Testis (tissue), 3 donors: Measurements from ENCODE around the gene CDK10. TPM values are rescaled to one million over a fixed set of nuclear protein-coding genes. Genes with fewer than 3 reads are reported as not detected.
A peak's percentile ranks its signal among the peaks of the same experiment; 100 is the strongest.
"Not testable (repeated sequence)": the region's sequence is repeated elsewhere in the genome, so short reads cannot be mapped to it uniquely, and the experiment has no call there.

Experiments used
- DNase-seq: peaks from one replicate; pipeline ENCODE4 v3.0.0-alpha.2; 2019
- H3K27ac ChIP-seq, 2 donors: fragments of 200-600 bp; sonication (generic); one replicate each; pipeline ENCODE4 v1.5.1; 2019
- H3K27me3 ChIP-seq: fragments of 200-600 bp; sonication (generic); one replicate; pipeline ENCODE4 v1.5.1; 2019
- H3K36me3 ChIP-seq: fragments of 200-600 bp; sonication (generic); one replicate; pipeline ENCODE4 v1.5.1; 2017; ENCODE audit warnings: low read depth; ENCODE audit errors: missing control alignments
- H3K4me1 ChIP-seq: fragments of 200-600 bp; sonication (generic); one replicate; pipeline ENCODE4 v1.5.1; 2019
- H3K4me3 ChIP-seq, 2 donors: fragments of 200-600 bp; sonication (generic); one replicate each; pipeline ENCODE4 v1.5.1; 2017 to 2019
- H3K9me3 ChIP-seq: fragments of 200-600 bp; sonication (generic); one replicate; pipeline ENCODE4 v1.5.1; 2017
- CTCF ChIP-seq, 3 experiments: fragments of 450-650 bp in 2 of 3; fragments of 200-600 bp in 1 of 3; sonication (generic) in 1 of 3; IDR thresholded peaks; one replicate each; pipeline ENCODE4 v1.5.1; 2016 to 2019; ENCODE audit warnings: antibody characterized with exemption in 3 of 3, mild to moderate bottlenecking in 2 of 3, moderate library complexity in 1 of 3
- POLR2A ChIP-seq: fragments of 450-650 bp; IDR thresholded peaks from one replicate; pipeline ENCODE4 v1.6.1; 2017; ENCODE audit warnings: antibody characterized with exemption, mild to moderate bottlenecking, moderate library complexity
- WGBS, 2 donors: methylation state at CpG; one replicate each; pipeline ENCODE4 v1.1.5; 2018; 5-methylcytosine and 5-hydroxymethylcytosine counted together
- intact Hi-C: fragments of 100-400 bp; cut with DNase I; formaldehyde crosslinking; loops from one replicate; pipeline ENCODE4 v1.15.1; 2023; ENCODE audit warnings: low total_unique reads
- polyA plus RNA-seq: library from polyadenylated mRNA; stranded (reverse); fragments of 350-450 nt; fragmentation: Illumina TruSeq; extraction: RNeasy Lipid Tissue Mini Kit (QIAGEN cat#74804); gene quantifications from one replicate; pipeline ENCODE4 v1.2.3, GENCODE V29; 2014; ENCODE audit warnings: low read depth, low replicate concordance; ENCODE audit not compliant: insufficient read depth
- total RNA-seq, 2 donors: library from RNA; depleted of rRNA; stranded (reverse); fragments of >200 nt; gene quantifications; one replicate each; pipeline ENCODE4 v1.2.3, GENCODE V29; 2016

Gene CDK10
- total and polyA plus RNA-seq, 3 donors from 2014 or later, result 68.0 to 88.3 (median 77.1) TPM

DNA sequence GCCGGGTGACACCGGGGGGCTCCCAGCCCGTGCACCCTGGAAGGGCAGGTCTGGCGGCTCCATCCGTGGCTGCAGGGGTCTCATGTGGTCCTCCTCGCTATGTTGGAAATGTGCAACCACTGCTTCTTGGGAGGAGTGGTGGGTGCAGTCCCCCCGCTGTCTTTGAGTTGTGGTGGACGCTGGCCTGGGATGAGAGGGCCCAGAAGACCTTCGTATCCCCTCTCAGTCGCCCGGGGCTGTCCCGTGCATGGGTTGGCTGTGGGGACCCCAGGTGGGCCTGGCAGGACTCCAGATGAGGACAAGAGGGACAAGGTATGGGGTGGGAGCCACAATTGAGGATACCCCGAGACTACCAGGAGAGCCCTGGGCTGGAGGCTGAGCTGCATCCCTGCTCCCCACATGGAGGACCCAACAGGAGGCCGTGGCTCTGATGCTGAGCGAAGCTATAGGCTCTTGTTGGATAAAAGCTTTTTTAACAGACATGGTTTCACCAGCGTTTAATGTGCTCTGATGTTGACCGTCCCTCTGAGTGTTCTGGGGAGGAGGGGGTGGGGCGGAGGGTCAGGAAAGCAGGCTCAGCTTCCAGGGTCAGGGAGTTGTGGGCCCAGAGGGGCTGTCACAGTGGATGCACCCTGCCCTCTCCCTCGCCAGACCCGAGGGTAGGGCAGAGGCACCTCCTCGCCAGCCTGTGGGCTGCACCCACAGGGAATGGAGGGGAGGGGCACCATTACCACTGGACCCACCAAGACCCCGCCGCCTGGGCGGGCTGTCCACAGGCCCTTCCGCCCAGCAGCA lies 9.6 kb downstream of the CDK10 start:
- Histone ChIP-seq H3K4me3 (no peak overlapping the region), H3K9me3 (no peaks in the 10 kb centered on the region), H3K4me1 (peaks cover 12% of the 10 kb centered on the region), H3K27ac (no peak overlapping the region), H3K36me3 (no peaks in the 10 kb centered on the region), H3K27me3 (no peaks in the 10 kb centered on the region)
- no peak for TF ChIP-seq CTCF (IDR thresholded peaks at IDR 0.05)
- TF ChIP-seq POLR2A, result no peak
- intact Hi-C loops, result no loop called here
- 86 to 89% methylated on average over 18 to 25 of the region's 25 CpGs for WGBS, 2 donors
- no peak for DNase-seq

DNA sequence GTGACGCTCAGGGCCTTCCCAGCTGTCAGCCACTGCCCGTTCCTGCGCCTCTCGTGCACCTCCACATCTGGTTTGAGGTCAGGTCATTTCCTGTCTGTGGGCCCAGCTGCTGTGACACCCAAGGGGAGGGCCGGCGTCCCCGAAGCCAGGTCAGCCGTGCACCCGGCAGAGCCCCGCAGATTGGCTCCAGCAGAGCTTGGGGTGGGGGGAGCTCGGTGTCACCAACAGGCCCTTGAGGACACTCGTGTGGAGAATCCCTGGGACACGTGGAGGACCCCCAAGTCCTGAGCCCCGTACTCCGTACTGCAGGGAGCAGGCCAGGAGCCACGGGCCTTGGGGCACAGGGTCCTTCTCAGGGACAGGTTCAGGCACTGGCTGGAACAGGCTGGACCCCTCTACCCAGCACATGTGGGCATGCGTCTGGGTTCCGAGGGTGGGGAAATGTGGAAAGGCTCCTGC lies 10.2 kb downstream of the CDK10 start:
- Histone ChIP-seq H3K27me3 (no peaks in the 10 kb centered on the region), H3K27ac (no peak overlapping the region), H3K9me3 (no peaks in the 10 kb centered on the region), H3K4me1 (peaks cover 13% of the 10 kb centered on the region), H3K4me3 (no peak overlapping the region), H3K36me3 (no peaks in the 10 kb centered on the region)
- DNase-seq, result no peak
- 83% methylated on average over 18 of the region's 18 CpGs; no CpG with 5 or more reads in 1 of the 2 donors for WGBS, 2 donors
- TF ChIP-seq POLR2A (no peak), CTCF (IDR thresholded peaks at IDR 0.05) (no peak)
- intact Hi-C loops, result no loop called here

GRCh38 chr16:89697161-89697615 lies 10.7 kb downstream of the CDK10 start:
- DNase-seq, result no peak
- intact Hi-C loops, result no loop called here
- H3K36me3 ChIP-seq, result no peaks in the 10 kb centered on the region
- peaks cover 13% of the 10 kb centered on the region for H3K4me1 ChIP-seq
- H3K27me3 ChIP-seq, result no peaks in the 10 kb centered on the region
- TF ChIP-seq CTCF (IDR thresholded peaks at IDR 0.05) (no peak), POLR2A (no peak)
- H3K9me3 ChIP-seq, result no peaks in the 10 kb centered on the region
- no peak overlapping the region for H3K4me3 ChIP-seq
- 88 to 90% methylated on average over 3 to 19 of the region's 19 CpGs for WGBS, 2 donors
- no peak overlapping the region for H3K27ac ChIP-seq

GRCh38 chr16:89697616-89698331 lies 11.3 kb downstream of the CDK10 start:
- DNase-seq, result no peak
- intact Hi-C loops, result no loop called here
- Histone ChIP-seq H3K27me3 (no peaks in the 10 kb centered on the region), H3K36me3 (no peaks in the 10 kb centered on the region), H3K4me1 (peaks cover 13% of the 10 kb centered on the region), H3K4me3 (no peak overlapping the region), H3K27ac (no peak overlapping the region), H3K9me3 (no peaks in the 10 kb centered on the region)
- 87 to 89% methylated on average over 10 to 27 of the region's 32 CpGs for WGBS, 2 donors
- TF ChIP-seq CTCF (IDR thresholded peaks at IDR 0.05) (no peak), POLR2A (no peak)

- H3K27me3 ChIP-seq, H3K4me3 ChIP-seq, H3K9me3 ChIP-seq, intact Hi-C loops, H3K27ac ChIP-seq, DNase-seq, H3K36me3 ChIP-seq: not testable (repeated sequence)
- WGBS, 2 donors, result 92 to 95% methylated on average over 14 of the region's 14 CpGs
- peaks cover 13% of the 10 kb centered on the region for H3K4me1 ChIP-seq
These were observed 12.2 kb downstream of the CDK10 start for GRCh38 chr16:89698717-89699116.

DNA sequence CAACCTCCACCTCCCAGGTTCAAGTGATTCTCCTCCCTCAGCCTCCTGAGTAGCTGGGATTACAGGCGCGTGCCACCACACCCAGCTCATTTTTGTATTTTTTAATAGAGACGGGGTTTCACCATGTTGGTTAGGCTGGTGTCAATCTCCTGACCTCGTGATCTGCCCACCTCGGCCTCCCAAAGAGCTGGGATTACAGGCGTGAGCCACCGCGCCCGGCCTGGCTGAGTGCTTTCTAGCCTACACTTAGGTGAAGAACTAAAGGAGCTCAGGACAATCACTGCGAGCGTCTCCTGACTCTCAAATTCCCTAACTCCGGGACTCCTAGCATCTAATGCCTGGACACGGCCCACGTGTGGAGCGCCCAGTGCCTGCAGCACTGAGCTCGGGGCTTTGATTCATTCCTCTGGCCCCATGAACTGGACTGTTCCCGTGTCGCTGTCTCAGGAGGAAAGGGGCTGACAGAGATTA lies 13.2 kb downstream of the CDK10 start:
- 30 to 39% methylated on average over 17 to 18 of the region's 18 CpGs for WGBS, 2 donors
- intact Hi-C loops, H3K9me3 ChIP-seq, H3K27me3 ChIP-seq, H3K36me3 ChIP-seq, DNase-seq: not testable (repeated sequence)
- H3K27ac ChIP-seq, result peak overlapping the region in 1 of 2 donors; percentile 85
- peaks cover 13% of the 10 kb centered on the region for H3K4me1 ChIP-seq
- peak overlapping the region in 1 of 2 donors; percentile 80 for H3K4me3 ChIP-seq
